Stomach (tissue), 4 donors: ENCODE data around the gene GMDS.

Experiments used
- POLR2A ChIP-seq, 4 donors: fragments of 450-650 bp; IDR thresholded peaks; one replicate each; pipeline ENCODE4 v1.6.1; 2016; ENCODE audit warnings: antibody characterized with exemption in 4 of 4, control low read depth in 2 of 4, mild to moderate bottlenecking in 1 of 4, moderate library complexity in 1 of 4
- POLR2AphosphoS5 ChIP-seq, 3 donors: sonication (generic); formaldehyde crosslinking; IDR thresholded peaks; one replicate each; pipeline ENCODE4 v1.6.1; 2016; ENCODE audit warnings: antibody characterized with exemption in 3 of 3
- TF ChIP-seq, protein P1 (sequence below), 7 experiments: fragments of 450-650 bp in 4 of 7; fragments of 200-600 bp in 3 of 7; sonication (generic) in 3 of 7; IDR thresholded peaks; one replicate each; pipeline ENCODE4 v1.5.1; 2016 to 2019; ENCODE audit warnings: antibody characterized with exemption in 7 of 7, control low read depth in 2 of 7, mild to moderate bottlenecking in 1 of 7

DNA sequence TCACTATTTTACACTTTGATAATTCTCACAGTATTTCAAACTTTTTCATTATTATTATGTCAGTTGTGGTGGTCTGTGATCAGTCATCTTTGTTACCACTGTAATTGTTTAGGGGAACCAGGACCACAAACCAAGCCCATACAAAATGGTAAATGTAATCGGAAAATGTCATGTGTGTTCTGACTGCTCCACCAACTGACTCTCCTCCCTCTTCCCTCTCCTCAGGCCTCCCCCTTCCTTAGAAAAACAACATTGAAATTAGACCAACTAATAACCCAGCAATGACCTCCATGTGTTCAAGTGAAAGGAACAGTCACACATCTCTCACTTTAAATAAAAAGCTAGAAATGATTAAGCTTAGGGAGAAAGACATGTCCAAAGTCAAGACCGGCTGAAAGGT is 63.8 kb downstream of the GMDS start:
- TF ChIP-seq, protein P1, sequence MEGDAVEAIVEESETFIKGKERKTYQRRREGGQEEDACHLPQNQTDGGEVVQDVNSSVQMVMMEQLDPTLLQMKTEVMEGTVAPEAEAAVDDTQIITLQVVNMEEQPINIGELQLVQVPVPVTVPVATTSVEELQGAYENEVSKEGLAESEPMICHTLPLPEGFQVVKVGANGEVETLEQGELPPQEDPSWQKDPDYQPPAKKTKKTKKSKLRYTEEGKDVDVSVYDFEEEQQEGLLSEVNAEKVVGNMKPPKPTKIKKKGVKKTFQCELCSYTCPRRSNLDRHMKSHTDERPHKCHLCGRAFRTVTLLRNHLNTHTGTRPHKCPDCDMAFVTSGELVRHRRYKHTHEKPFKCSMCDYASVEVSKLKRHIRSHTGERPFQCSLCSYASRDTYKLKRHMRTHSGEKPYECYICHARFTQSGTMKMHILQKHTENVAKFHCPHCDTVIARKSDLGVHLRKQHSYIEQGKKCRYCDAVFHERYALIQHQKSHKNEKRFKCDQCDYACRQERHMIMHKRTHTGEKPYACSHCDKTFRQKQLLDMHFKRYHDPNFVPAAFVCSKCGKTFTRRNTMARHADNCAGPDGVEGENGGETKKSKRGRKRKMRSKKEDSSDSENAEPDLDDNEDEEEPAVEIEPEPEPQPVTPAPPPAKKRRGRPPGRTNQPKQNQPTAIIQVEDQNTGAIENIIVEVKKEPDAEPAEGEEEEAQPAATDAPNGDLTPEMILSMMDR (IDR thresholded peaks at IDR 0.05) = no peak
- TF ChIP-seq POLR2AphosphoS5 (IDR thresholded peaks at IDR 0.05) = no peak
- TF ChIP-seq POLR2A (IDR thresholded peaks at IDR 0.05) = no peak
